Testis (tissue), 2 donors: ENCODE data around the gene NDNF.

Experiments used
- CTCF ChIP-seq, 3 experiments: fragments of 450-650 bp in 2 of 3; fragments of 200-600 bp in 1 of 3; sonication (generic) in 1 of 3; IDR thresholded peaks; one replicate each; pipeline ENCODE4 v1.5.1; 2016 to 2019; ENCODE audit warnings: antibody characterized with exemption in 3 of 3, mild to moderate bottlenecking in 2 of 3, moderate library complexity in 1 of 3
- POLR2A ChIP-seq: fragments of 450-650 bp; IDR thresholded peaks from one replicate; pipeline ENCODE4 v1.6.1; 2017; ENCODE audit warnings: antibody characterized with exemption, mild to moderate bottlenecking, moderate library complexity

- TF ChIP-seq CTCF (IDR thresholded peaks at IDR 0.05) (no peak), POLR2A (no peak)
Measured at GRCh38 chr4:121073004-121073435, 685 bp upstream of the NDNF start.
